ENCODE data around the gene STARD13.

- TF ChIP-seq GATA2 (IDR thresholded peaks at IDR 0.05; ENCODE audit: low read depth, low read length) (no peak), GATA3 (IDR thresholded peaks at IDR 0.05; ENCODE audit: low read depth, low read length) (no peak)
Measured at GRCh38 chr13:33326723-33327122, 41.2 kb upstream of the STARD13 start.
